Loucy (cell line): ENCODE results near the gene ENTREP1.
"Not testable (repeated sequence)": the region's sequence is repeated elsewhere in the genome, so short reads cannot be mapped to it uniquely, and the experiment has no call there.

Source experiments
- H2AFZ ChIP-seq: fragments of 200-600 bp; sonication (generic); 2 replicates; pipeline ENCODE4 v1.6.0; 2016; ENCODE audit warnings: antibody characterized with exemption, mild to moderate bottlenecking, low read length, moderate library complexity
- H3F3A ChIP-seq: fragments of 200-600 bp; 2 replicates; pipeline ENCODE4 v1.6.0; 2016; ENCODE audit warnings: antibody characterized with exemption, low read depth, mild to moderate bottlenecking
- H3K27me3 ChIP-seq: fragments of 200-600 bp; sonication (generic); 2 replicates; pipeline ENCODE4 v1.6.1; 2014; ENCODE audit warnings: low read length, mild to moderate bottlenecking; ENCODE audit not compliant: insufficient read depth, poor library complexity, severe bottlenecking
- H3K36me3 ChIP-seq: fragments of 200-600 bp; sonication (generic); 2 replicates; pipeline ENCODE4 v1.6.1; 2016; ENCODE audit warnings: low read length; ENCODE audit not compliant: insufficient read depth
- H3K4me1 ChIP-seq: fragments of 200-600 bp; sonication (generic); 2 replicates; pipeline ENCODE4 v1.5.1; 2014; ENCODE audit warnings: low read length, mild to moderate bottlenecking; ENCODE audit not compliant: insufficient read depth, poor library complexity, severe bottlenecking
- H3K4me2 ChIP-seq: fragments of 200-600 bp; sonication (generic); 2 replicates; pipeline ENCODE4 v1.6.0; 2014; ENCODE audit warnings: antibody characterized with exemption, low read length, low read depth, mild to moderate bottlenecking; ENCODE audit not compliant: poor library complexity, severe bottlenecking
- H3K4me3 ChIP-seq: fragments of 200-600 bp; sonication (generic); 2 replicates; pipeline ENCODE4 v1.5.1; 2014; ENCODE audit warnings: low read length, mild to moderate bottlenecking, mixed read lengths; ENCODE audit not compliant: poor library complexity, severe bottlenecking
- H3K79me2 ChIP-seq: fragments of 200-600 bp; sonication (generic); 2 replicates; pipeline ENCODE4 v1.6.1; 2014; ENCODE audit warnings: low read length; ENCODE audit not compliant: insufficient read depth
- H3K9ac ChIP-seq: fragments of 200-600 bp; sonication (generic); 2 replicates; pipeline ENCODE4 v1.6.0; 2014; ENCODE audit warnings: mild to moderate bottlenecking, low read depth, low read length, moderate library complexity; ENCODE audit not compliant: poor library complexity, severe bottlenecking
- H3K9me2 ChIP-seq: fragments of 200-600 bp; sonication (generic); replicated peaks from 2 replicates; pipeline ENCODE4 v1.6.1; 2016; ENCODE audit warnings: low read depth, low read length, mixed read lengths
- H3K9me3 ChIP-seq: fragments of 200-600 bp; sonication (generic); 2 replicates; pipeline ENCODE4 v1.6.1; 2014; ENCODE audit warnings: mild to moderate bottlenecking, antibody characterized with exemption, low read length, low read depth; ENCODE audit not compliant: insufficient read depth
- H4K20me1 ChIP-seq: fragments of 200-600 bp; sonication (generic); 2 replicates; pipeline ENCODE4 v1.6.0; 2014; ENCODE audit warnings: antibody characterized with exemption, low read length, mild to moderate bottlenecking; ENCODE audit not compliant: insufficient read depth, poor library complexity, severe bottlenecking
- CTCF ChIP-seq: fragments of 200-600 bp; sonication (generic); conservative IDR thresholded peaks from 2 replicates; pipeline ENCODE4 v1.5.1; 2014; ENCODE audit warnings: mild to moderate bottlenecking, antibody characterized with exemption, low read length
- EZH2phosphoT487 ChIP-seq: fragments of 200-600 bp; IDR thresholded peaks from 2 replicates; pipeline ENCODE4 v1.6.1; 2018; ENCODE audit warnings: antibody characterized with exemption, mild to moderate bottlenecking, moderate library complexity, borderline replicate concordance

The ENTREP1 gene

GRCh38 chr9:69299315-69299714, 25.7 kb upstream of the ENTREP1 start:
- Histone ChIP-seq H3K4me2 (no peak overlapping the region), H3K9ac (no peak overlapping the region), H3K27me3 (no peaks in the 10 kb centered on the region), H3K9me3 (no peaks in the 10 kb centered on the region), H3F3A (no peaks in the 10 kb centered on the region), H3K4me3 (no peak overlapping the region), H3K4me1 (no peaks in the 10 kb centered on the region), H4K20me1 (no peaks in the 10 kb centered on the region), H3K36me3 (no peaks in the 10 kb centered on the region), H2AFZ (no peak overlapping the region), H3K9me2 (no peaks in the 10 kb centered on the region), H3K79me2 (no peaks in the 10 kb centered on the region)
- no peak for TF ChIP-seq CTCF
- TF ChIP-seq EZH2phosphoT487, result no peak

GRCh38 chr9:69299826-69300225, 25.2 kb upstream of the ENTREP1 start:
- no peaks in the 10 kb centered on the region for H3F3A ChIP-seq
- no peaks in the 10 kb centered on the region for H3K36me3 ChIP-seq
- H3K9ac ChIP-seq, result no peak overlapping the region
- H3K27me3 ChIP-seq, result no peaks in the 10 kb centered on the region
- H3K4me2 ChIP-seq, result no peak overlapping the region
- no peak overlapping the region for H2AFZ ChIP-seq
- H3K4me1 ChIP-seq, result no peaks in the 10 kb centered on the region
- no peak overlapping the region for H3K4me3 ChIP-seq
- no peaks in the 10 kb centered on the region for H3K9me2 ChIP-seq
- no peaks in the 10 kb centered on the region for H3K79me2 ChIP-seq
- TF ChIP-seq CTCF, result no peak
- TF ChIP-seq EZH2phosphoT487, result no peak
- no peaks in the 10 kb centered on the region for H4K20me1 ChIP-seq
- no peaks in the 10 kb centered on the region for H3K9me3 ChIP-seq

- Histone ChIP-seq H3K4me2 (no peak overlapping the region), H3K4me3 (no peak overlapping the region), H3K27me3 (no peaks in the 10 kb centered on the region), H3K9me3 (no peaks in the 10 kb centered on the region), H2AFZ (no peak overlapping the region), H3K4me1 (no peaks in the 10 kb centered on the region), H3K79me2 (no peaks in the 10 kb centered on the region), H3K9me2 (no peaks in the 10 kb centered on the region), H3K36me3 (no peaks in the 10 kb centered on the region), H4K20me1 (no peaks in the 10 kb centered on the region), H3F3A (no peaks in the 10 kb centered on the region), H3K9ac (no peak overlapping the region)
- TF ChIP-seq CTCF (no peak), EZH2phosphoT487 (no peak)
Observed at GRCh38 chr9:69303331-69303730, 21.7 kb upstream of the ENTREP1 start.

GRCh38 chr9:69306895-69307445, 18.0 kb upstream of the ENTREP1 start:
- H3K9me3 ChIP-seq, H3K9ac ChIP-seq, H4K20me1 ChIP-seq, H2AFZ ChIP-seq, H3K4me3 ChIP-seq, H3K4me2 ChIP-seq, H3K79me2 ChIP-seq, H3F3A ChIP-seq, H3K9me2 ChIP-seq, H3K36me3 ChIP-seq, H3K4me1 ChIP-seq, H3K27me3 ChIP-seq: not testable (repeated sequence)
